ENCODE measurements around the gene DNAJB12.
"Not testable (repeated sequence)": the region's sequence is repeated elsewhere in the genome, so short reads cannot be mapped to it uniquely, and the experiment has no call there.

The DNAJB12 gene

GRCh38 chr10:72388062-72388461 lies 33.3 kb upstream of the DNAJB12 start:
- H3K27ac ChIP-seq = no peak overlapping the region
- DNase-seq = no peak
- intact Hi-C loops (cut with DNase I; ENCODE audit: low total_unique reads) = no loop called here

GRCh38 chr10:72386916-72387586 lies 32.3 kb upstream of the DNAJB12 start:
- Histone ChIP-seq H3K27ac (no peak overlapping the region), H3K27me3 (no peaks in the 10 kb centered on the region), H3K36me3 (peaks cover 0 to 2% (median 0%) of the 10 kb centered on the region in 3 donors), H3K9me3 (no peaks in the 10 kb centered on the region), H3K4me3 (no peak overlapping the region), H3K4me1 (no peaks in the 10 kb centered on the region)
- intact Hi-C loops (cut with DNase I; ENCODE audit: low total_unique reads) = no loop called here
- DNase-seq = no peak
- no peak for TF ChIP-seq CTCF (IDR thresholded peaks at IDR 0.05)

More at GRCh38 chr10:72388062-72388461, 33.3 kb upstream of the DNAJB12 start:
- H3K9me3 ChIP-seq = no peaks in the 10 kb centered on the region
- TF ChIP-seq CTCF (IDR thresholded peaks at IDR 0.05) = no peak
- H3K4me3 ChIP-seq = no peak overlapping the region
- peaks cover 0 to 8% (median 0%) of the 10 kb centered on the region in 3 donors for H3K36me3 ChIP-seq
- no peaks in the 10 kb centered on the region for H3K4me1 ChIP-seq
- H3K27me3 ChIP-seq = no peaks in the 10 kb centered on the region

GRCh38 chr10:72385724-72386123 lies 31.0 kb upstream of the DNAJB12 start:
- DNase-seq = no peak
- no peak overlapping the region for H3K4me3 ChIP-seq

GRCh38 chr10:72384982-72385381 lies 30.3 kb upstream of the DNAJB12 start:
- H3K27ac ChIP-seq; intact Hi-C loops (cut with DNase I; ENCODE audit: low total_unique reads): not testable (repeated sequence)

More at GRCh38 chr10:72385724-72386123, 31.0 kb upstream of the DNAJB12 start:
- H3K9me3 ChIP-seq = no peaks in the 10 kb centered on the region
- no peak overlapping the region for H3K27ac ChIP-seq
- no peak for TF ChIP-seq CTCF (IDR thresholded peaks at IDR 0.05)
- no peaks in the 10 kb centered on the region for H3K27me3 ChIP-seq
- H3K36me3 ChIP-seq = no peaks in the 10 kb centered on the region
- intact Hi-C loops (cut with DNase I; ENCODE audit: low total_unique reads) = no loop called here
- H3K4me1 ChIP-seq = no peaks in the 10 kb centered on the region

GRCh38 chr10:72379776-72380175 lies 25.1 kb upstream of the DNAJB12 start:
- no peaks in the 10 kb centered on the region for H3K27me3 ChIP-seq
- intact Hi-C loops (cut with DNase I; ENCODE audit: low total_unique reads) = no loop called here

More at GRCh38 chr10:72384982-72385381, 30.3 kb upstream of the DNAJB12 start:
- H3K4me3 ChIP-seq, H3K36me3 ChIP-seq, H3K9me3 ChIP-seq, H3K27me3 ChIP-seq, DNase-seq, H3K4me1 ChIP-seq: not testable (repeated sequence)

More at GRCh38 chr10:72379776-72380175, 25.1 kb upstream of the DNAJB12 start:
- DNase-seq = no peak
- Histone ChIP-seq H3K27ac (no peak overlapping the region), H3K4me1 (no peaks in the 10 kb centered on the region), H3K9me3 (no peaks in the 10 kb centered on the region), H3K4me3 (no peak overlapping the region), H3K36me3 (peaks cover 0 to 11% (median 0%) of the 10 kb centered on the region in 3 donors)
- no peak for TF ChIP-seq CTCF (IDR thresholded peaks at IDR 0.05)

Data from tibial artery (tissue), 4 donors.